GM18867 (cell line): ENCODE measurements around the gene PPEF1.
"Not testable (repeated sequence)": the region's sequence is repeated elsewhere in the genome, so short reads cannot be mapped to it uniquely, and the experiment has no call there.

Experiments
- ATAC-seq: cut with Tn5 transposase; IDR thresholded peaks from one replicate; pipeline ENCODE4 v1.9.1; 2021; ENCODE audit warnings: mild to moderate bottlenecking, moderate library complexity; ENCODE audit not compliant: unreplicated experiment

The PPEF1 gene

GRCh38 chrX:18701621-18702361 lies 5.7 kb upstream of the PPEF1 start:
- no peak for ATAC-seq

- ATAC-seq, result no peak
Measured at GRCh38 chrX:18702362-18703195, 4.9 kb upstream of the PPEF1 start.

- no peak for ATAC-seq
Measured at GRCh38 chrX:18709833-18710232, 2.4 kb downstream of the PPEF1 start.

- no peak for ATAC-seq
Measured at GRCh38 chrX:18714910-18715309, 7.5 kb downstream of the PPEF1 start.

GRCh38 chrX:18719852-18720251 lies 12.4 kb downstream of the PPEF1 start:
- ATAC-seq, result no peak

GRCh38 chrX:18721683-18722499 lies 14.4 kb downstream of the PPEF1 start:
- no peak for ATAC-seq

- no peak for ATAC-seq
Measured at GRCh38 chrX:18722500-18723071, 15.1 kb downstream of the PPEF1 start.

GRCh38 chrX:18725310-18725943 lies 18.0 kb downstream of the PPEF1 start:
- ATAC-seq, result no peak

GRCh38 chrX:18733287-18733686 lies 25.8 kb downstream of the PPEF1 start:
- no peak for ATAC-seq

GRCh38 chrX:18739609-18740008 lies 32.2 kb downstream of the PPEF1 start:
- ATAC-seq, result not testable (repeated sequence)

- ATAC-seq, result no peak
Measured at GRCh38 chrX:18748499-18748898, 41.1 kb downstream of the PPEF1 start.

- no peak for ATAC-seq
Measured at GRCh38 chrX:18753631-18754030, 46.2 kb downstream of the PPEF1 start.

GRCh38 chrX:18755651-18756050 lies 48.2 kb downstream of the PPEF1 start:
- no peak for ATAC-seq

- ATAC-seq, result no peak
Measured at GRCh38 chrX:18757956-18758932, 50.8 kb downstream of the PPEF1 start.

- ATAC-seq, result no peak
Measured at GRCh38 chrX:18761750-18762149, 54.3 kb downstream of the PPEF1 start.

- not testable (repeated sequence) for ATAC-seq
Measured at GRCh38 chrX:18763106-18763505, 55.7 kb downstream of the PPEF1 start.

GRCh38 chrX:18769364-18769763 lies 61.9 kb downstream of the PPEF1 start:
- no peak for ATAC-seq

- ATAC-seq, result no peak
Measured at GRCh38 chrX:18769812-18770573, 62.5 kb downstream of the PPEF1 start.

- ATAC-seq, result no peak
Measured at GRCh38 chrX:18789916-18790315, 82.5 kb downstream of the PPEF1 start.
